GM21390 (cell line): ENCODE data around the gene ERMP1.

Experiments
- ATAC-seq: cut with Tn5 transposase; IDR thresholded peaks from one replicate; pipeline ENCODE4 v1.9.1; 2021; ENCODE audit not compliant: unreplicated experiment

The ERMP1 gene

DNA sequence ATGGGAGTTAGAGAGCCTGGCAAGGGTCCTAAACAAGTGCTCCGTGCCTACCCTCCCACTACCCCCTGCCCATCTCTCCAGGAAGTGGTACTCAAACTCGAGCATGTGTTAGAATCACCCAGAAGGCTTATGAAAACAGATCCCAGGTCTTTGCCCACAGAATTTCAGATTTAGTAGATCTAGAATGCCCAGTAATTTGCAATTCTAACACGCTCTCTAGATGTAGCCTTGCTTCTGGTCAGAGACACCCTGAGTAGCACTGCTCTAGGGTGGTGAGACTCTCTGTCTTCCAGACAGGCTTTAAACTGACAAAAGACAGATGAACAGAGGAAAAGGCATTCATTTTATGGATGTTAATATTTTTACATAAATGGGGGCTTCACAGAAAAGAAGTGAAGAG, 20.7 kb upstream of the ERMP1 start:
- no peak for ATAC-seq

DNA sequence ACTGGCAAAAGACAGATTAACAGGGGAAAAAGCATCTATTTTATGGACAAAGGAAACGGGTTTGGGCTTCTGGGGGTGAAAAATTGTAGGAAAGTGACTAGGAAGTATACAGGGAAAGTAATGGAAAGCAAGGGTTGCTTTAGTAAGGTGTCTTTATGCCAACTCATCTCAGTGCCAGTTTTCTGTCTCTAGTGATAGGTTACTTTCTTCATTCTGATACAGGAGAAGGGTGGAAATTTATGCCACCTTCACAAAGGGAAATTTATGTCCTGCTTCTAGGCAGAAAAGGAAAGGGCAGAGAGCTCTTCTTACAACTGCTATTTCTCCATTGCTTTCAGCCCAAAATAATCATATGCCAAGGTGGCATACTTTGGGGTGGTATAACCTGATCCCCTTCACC, 20.1 kb upstream of the ERMP1 start:
- ATAC-seq = no peak

DNA sequence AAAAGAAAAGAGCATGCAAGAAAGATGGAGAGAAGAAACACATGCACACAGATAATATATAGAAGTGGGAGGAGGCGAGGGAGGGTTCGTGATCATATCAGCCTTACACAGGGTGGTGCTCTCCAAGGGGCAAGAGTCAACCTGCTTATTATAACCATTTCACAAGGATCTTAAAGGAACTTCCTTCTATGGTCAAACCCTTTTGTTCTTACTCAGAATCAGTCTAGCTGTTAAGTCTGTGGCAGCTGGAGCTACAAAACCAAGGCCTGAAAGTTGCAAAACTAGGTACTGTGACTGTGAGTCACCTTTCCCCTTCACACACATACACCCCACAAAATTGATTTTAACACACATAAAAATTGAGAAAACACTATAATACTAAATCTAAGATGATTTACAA, 18.5 kb upstream of the ERMP1 start:
- peak; percentile 90 for ATAC-seq

DNA sequence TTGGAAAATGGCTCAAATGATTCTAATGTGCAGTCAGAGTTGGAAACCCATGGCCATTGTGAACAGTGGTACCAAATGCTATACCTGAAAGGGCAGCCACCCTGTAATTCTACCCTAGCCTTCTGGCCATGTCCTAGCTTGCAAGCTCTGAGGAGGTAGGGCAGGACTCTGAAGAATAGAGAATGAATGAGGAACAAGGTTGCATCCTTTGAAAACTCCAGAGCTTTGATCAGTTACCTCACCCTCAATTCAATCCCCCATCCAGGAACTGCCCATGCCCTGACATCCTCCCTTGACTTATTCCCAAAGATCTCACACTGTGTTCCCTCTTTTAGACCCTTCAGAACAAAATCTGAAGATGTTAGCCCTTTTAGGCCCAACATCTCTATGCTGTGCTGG, 17.8 kb upstream of the ERMP1 start:
- no peak for ATAC-seq

DNA sequence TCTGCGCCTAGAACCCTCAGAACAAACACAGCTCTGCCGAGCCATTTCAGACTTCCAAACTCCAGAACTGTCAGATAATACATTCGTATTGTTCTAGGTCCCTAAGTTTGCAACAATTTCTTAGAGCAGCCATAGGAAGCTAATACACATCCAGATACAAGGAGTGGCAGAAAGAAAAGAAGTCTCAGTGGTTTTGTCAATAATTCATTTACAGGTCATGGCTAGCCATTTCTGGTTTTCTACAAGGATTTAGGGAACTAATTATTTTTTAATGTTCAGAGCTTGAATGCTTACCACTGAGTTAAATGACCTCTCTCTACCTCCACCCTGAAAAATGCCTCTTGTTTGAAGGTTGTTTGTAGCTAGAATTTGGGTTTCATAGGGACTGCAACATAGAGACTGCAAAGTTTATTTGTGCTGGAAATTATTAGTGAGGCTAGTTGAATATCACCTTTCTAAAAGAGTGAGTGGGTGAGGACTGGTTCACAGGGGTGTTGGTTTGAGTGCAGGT, 15.5 kb upstream of the ERMP1 start:
- ATAC-seq = no peak

DNA sequence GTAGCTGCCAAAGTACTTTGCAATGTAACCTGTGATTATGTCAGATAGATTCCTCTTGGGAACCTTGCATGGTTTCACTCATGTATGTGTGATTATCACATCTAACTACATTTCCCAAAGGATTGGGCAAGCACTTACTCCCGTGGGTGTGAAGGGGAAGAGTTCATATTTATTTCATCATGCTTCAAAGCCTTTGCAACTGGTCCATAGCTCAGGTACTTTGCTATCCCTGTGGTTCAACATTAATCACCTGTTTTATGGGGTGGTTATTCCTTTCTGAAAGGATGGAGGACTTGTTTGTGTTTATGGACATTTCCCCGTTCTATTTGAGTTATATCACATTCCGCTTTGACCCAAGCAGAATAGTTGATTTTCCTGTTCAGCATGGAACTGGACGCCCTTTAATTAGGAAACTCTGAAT, 13.6 kb upstream of the ERMP1 start:
- ATAC-seq = no peak

DNA sequence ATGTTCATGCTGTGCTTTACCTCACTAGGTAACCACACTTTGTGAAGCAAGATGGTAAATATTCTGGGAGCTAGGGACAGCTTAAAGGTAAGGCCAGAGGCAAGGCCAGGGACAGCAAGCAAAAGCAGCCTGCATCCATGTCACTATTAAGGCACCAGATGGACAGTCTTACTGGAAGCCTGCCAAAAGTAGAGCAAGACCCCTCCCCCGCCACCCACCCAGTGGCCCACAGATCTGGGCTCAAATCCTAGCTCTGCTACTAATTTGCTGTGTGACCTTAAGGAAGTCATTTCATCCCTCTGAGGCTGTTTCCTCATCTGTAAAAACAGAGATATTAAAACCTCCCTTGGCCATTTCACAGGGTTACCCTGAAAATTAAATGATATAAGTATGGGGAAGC, 13.2 kb upstream of the ERMP1 start:
- ATAC-seq = no peak

DNA sequence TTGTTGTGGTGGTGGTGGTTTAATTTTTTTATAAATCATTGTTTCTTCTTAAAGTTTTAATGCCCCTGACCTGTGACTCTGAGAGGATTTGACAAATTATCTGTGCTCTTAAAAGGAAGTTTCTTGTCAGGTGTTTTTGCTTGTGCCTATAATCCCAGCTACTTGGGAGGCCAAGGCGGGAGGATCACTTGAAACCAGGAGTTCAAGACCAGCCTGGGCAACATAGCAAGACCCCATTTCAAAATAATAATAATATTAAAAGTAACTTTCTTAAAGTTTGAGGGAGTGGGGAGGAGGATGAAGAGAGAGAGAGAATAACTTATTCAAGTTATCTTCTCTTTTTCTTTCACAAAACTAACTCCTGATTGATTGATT, 12.2 kb upstream of the ERMP1 start:
- ATAC-seq = no peak

DNA sequence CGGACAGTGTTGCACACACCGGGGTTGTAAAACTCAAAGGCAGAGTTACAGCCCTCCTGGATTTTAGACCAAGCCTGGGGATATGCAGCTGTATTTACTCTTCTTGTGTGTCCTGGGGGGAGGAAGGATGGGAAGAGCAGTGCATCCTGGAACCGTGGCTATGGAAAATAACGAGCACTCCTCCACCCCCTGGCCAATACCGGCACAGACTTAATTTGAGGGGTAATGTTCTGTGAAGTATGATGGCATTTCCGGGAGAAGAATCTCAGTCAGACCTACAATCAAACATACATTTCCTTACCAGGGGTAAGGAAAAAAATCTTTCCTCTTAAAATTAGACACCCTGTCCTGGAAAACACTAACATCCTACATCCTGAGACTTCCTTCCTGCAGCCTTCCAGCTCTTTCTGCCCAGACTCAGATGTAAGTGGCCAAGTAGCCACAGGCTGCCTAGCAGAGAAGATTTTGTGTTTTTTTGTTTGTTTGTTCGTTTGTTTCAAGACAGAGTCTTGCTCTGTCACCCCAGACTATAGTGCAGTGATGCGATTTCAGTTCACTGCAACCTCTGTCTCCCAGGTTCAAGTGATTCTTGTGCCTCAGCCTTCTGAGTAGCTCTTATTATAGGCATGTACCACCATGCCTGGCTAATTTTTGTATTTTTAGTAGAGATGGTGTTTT, 11.0 kb upstream of the ERMP1 start:
- ATAC-seq = no peak

DNA sequence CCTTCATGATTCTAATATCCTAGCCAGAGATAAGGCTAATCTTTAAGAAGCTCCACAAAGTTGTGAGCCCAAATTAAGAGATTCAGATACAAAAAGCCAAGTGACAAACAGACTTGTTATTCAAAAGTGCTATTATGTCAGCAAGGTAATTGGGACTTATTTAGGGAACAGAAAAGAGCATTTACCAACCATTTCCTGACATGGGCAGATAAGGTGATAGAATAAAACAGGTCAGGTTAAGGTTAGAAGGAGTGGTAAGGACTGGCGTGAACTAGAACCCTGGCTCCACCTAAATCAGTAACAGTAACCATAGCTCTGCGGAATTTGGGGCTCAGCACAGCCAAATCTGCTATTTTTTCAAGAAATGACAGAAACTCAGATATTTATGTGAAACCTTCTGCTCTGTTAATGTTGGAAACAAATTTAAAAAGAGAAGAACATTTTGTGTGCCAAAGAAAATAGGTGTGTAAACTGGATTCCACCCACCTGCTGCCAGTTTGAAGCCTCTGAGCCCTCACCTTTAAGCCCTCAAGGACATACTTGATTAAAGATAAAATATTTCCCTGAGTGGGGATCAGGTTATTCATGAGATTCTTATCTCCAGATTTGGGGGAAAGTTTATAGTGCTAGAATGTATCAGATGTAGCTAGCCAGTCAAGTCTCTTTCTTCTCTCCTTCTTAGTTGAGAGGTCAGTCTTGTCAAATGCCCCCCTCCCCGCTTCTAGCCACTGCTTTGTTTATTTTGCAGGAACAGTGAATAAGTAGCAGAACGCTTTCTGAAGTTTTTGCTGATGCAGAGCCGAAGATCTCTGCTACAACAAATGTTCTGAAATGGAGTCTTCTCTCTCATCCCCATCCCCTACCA, 10.2 kb upstream of the ERMP1 start:
- no peak for ATAC-seq

DNA sequence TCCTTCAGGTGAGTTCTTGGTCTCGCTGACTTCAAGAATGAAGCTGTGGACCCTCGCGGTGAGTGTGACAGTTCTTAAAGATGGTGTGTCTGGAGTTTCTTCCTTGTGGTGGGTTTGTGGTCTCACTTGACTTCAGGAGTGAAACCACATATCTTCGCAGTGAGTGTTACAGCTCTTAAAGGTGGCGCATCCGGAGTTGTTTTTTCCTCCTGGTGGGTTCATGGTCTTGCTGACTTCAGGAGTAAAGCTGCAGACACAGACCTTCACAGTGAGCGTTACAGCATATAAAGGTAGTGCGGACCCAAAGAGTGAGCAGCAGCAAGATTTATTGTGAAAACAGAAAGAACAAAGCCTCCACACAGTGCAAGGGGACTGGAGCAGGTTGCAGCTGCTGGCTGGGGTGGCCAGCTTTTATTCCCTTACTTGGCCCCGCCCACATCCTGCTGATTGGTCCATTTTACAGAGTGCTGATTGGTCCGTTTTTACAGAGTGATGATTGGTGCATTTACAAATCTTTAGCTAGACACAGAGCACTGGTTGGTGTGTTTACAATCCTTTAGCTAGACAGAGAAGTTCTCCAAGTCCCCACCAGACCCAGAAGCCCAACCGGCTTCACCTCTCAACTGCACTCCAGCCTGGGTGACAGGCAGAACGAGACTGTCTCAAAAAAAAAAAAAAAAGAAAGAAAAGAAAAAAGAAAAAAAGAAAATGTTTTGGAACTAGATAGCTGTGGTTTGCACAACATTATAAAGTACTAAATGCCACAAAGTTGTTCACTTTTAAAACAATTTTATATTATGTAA, 9.1 kb upstream of the ERMP1 start:
- ATAC-seq = peak; percentile 37

DNA sequence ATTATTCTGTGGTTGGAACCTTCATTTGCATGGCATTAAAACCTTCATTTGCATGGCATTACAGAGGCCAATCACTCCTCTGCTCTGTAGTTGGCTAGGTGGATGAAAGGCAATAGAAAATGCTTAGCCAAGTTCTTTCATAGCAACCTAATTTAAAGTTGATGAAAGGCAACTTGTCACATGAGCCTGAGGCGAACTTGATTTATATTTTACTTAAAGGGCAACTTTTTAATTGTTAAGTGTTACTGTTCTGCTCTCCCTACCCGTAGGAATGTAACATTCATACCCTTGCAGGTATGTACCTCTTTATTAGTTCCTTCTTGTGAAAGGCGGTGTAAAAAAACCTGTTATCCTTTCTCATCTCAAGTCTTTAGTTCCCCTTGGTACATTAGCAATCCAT, 7.9 kb upstream of the ERMP1 start:
- no peak for ATAC-seq

DNA sequence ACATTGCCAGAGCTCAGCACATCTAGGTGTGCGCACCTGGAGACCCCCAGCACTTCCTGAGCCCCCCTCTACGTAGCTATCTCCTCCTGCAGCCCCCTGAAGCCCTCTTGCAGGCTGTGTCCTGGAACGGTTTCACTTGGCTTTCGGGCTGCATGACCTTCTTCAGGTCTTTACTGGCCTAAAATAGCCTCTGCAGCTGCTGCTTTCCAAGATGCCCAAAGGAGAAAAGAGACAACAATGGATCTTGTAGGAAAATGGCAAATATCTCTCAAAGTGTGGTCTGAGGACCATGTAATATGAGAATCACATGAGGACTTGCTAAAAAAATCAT, 6.6 kb upstream of the ERMP1 start:
- ATAC-seq = no peak

DNA sequence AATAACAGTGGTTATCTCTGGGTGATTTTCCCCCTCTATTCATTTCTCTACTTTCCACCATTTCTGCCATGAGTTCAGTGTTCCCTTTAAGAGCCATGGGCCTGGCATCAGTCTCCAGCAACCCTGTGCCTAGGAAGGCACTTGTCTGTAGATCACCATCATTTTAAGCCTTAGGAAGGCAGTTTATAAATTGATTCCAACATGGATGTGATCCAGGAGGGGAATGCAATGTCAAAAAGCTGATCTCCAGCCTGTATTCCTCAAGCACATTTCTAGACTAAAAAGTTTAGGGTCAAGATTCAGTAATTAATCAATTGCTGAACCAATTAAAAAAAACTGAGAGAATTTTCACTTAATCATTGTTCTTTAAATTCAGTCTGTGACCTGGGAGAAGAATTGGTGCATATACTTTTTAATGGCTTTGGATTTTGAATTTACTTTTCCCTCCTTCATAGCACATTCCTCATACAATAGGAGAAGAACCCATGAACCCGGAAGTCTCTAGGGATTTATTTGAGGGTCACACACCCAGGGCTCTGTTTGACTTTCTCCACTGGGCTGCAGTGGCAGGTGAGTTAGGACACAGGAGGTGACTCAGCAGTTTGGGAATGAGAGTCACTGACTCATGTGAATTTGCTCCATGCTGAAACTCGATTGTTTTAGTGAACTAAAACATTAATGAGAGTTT, 6.1 kb upstream of the ERMP1 start:
- ATAC-seq = no peak

DNA sequence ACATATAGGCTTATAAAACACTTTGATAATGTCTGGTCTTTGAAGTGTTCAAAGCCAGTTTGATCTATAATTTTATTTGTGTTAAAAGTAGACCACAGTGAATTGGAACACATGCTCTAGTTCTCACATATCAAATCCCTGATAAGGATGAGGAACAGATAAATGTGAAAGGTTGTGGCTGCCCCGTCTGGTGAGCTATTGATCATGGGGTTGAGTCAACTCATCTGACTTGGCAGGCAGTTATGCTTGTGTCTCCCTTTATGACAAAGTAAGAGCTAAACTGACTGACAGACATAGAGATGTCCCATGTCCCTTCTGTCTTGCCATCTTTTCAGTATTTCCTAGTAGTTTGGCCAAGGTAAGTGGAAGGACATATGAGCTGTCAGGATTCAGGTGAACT, 2.9 kb upstream of the ERMP1 start:
- no peak for ATAC-seq

DNA sequence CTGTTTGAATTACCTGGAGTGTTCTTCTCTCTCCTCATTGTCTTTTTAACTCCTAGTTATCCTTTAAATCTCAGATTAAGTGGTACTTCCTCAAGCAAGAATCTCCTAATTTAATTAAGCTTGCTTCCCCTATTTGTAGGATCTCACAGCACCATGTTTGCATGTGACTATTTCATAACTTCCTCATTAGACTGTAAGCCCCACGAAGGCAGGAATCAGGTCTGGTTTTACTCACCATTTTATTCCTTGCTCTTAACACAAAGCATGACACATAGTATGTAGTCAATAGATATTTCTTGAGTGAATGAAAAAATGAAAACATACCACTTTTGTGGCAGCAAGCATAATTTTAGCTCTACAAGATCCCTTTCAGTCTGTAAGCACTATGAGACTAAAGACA, 1.3 kb upstream of the ERMP1 start:
- ATAC-seq = no peak

DNA sequence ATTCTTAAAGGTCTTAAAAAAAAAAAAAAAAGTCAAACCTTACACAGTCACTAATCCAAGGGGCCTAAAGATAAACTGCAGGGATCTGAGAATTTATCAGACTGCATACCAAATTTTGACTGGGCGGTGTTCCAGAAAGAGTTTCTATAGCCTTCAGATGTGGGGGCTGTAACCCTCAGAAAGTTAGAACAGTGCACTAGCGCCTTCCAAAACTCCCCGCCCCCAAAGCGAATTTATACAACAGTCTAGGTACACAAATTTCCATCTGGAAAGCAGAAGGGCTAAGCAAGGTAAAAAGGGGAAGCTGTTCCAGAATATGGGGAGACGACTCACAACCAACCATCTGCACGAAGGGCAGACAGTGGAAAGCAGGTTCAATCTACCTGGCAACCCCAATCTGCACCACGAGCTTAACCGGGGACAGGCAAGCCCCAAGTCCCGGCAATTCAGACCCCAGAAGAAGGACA, 813 bp downstream of the ERMP1 start:
- peak; percentile 7 for ATAC-seq

DNA sequence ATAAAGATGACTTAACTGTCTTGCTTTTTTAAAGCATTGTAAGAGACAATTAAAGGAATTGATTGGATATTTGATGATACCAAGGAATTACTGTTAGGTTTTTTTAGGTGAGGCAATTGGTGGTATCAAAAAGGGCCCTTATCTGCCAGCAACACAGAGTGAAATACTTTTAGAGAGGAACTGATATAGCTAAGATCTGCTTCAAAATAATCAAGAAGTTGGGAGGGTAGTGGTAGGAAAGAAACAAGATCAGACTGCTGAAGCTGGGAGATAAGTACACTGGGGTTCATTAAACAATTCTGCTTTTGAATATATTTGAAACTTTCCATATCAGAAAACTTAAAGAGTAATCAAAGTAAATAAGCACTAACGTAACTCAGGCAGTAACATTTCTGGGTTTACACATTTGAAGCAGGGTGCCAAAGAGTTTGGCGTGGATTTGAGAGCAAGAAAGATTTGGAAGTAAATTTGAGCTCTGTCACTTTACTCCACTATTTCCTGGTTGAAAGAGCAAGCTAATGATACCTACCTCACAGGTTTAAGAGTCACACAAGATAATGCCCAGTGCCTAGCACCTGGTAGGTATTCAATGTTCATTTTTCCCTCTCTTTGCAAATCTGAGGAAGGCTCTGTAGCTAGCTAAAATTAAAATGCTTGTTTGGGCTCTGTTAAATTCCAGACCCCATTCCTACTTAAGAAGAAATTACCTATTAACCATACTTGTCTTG, 6.9 kb downstream of the ERMP1 start:
- no peak for ATAC-seq

DNA sequence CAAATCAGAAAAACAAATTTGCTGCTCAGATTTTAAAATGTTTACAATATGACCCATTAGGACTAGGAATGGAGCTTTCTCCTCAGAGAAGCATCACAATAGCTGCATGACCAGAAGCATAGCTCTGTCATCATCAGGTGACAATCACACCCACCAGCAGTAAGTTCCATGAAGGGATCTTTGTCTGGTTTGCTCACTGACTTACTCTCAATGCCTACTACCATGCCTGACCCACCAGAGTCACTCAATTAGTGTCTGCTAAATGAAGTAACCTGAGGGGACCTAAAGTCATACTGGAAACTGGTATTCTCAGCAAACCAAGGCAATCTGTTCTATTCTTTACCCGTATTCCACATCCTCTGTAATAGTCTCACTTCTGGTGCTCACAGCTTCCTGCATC, 7.7 kb downstream of the ERMP1 start:
- ATAC-seq = no peak

DNA sequence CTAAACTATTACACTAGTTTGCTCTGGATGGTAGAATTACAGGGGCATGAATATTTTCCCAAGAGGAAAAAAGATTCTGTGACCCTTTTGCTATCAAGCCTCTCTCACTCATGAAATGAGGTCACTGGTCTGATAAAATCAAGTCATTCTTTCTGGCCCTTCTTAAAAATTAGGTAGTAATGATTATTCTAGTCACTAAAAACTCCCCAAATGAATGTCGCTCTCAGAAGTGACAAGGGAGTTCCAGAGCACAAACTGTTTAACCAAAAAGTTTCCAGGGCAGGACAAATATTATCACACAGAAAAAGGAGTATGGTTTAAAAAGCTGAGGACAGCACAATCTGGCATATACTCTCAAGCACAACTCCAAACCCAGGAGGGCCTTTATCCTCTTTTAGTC, 12.5 kb downstream of the ERMP1 start:
- no peak for ATAC-seq
